H9 (cell line): Measurements from ENCODE around the gene SGIP1. TPM values are rescaled to one million over a fixed set of nuclear protein-coding genes. Genes with fewer than 3 reads are reported as not detected.

Source experiments
- DNase-seq: peaks from one replicate; pipeline ENCODE4 v3.0.0-alpha.2; 2017
- H2AFZ ChIP-seq: one replicate; pipeline ENCODE4 v1.6.1; 2013; ENCODE audit warnings: mild to moderate bottlenecking, low read length, control low read depth, moderate library complexity
- H2AK5ac ChIP-seq: 2 replicates; pipeline ENCODE4 v1.6.1; 2013; ENCODE audit warnings: low read length, control low read depth, mixed read lengths; ENCODE audit not compliant: insufficient read length
- H2BK120ac ChIP-seq: one replicate; pipeline ENCODE4 v1.6.1; 2013; ENCODE audit warnings: low read depth, mild to moderate bottlenecking, low read length, control low read depth, inconsistent platforms; ENCODE audit not compliant: poor library complexity, severe bottlenecking
- H2BK12ac ChIP-seq: 2 replicates; pipeline ENCODE4 v1.6.1; 2013; ENCODE audit warnings: low read length, control low read depth, mixed read lengths, low read depth; ENCODE audit not compliant: insufficient read length
- H2BK15ac ChIP-seq: 2 replicates; pipeline ENCODE4 v1.6.1; 2013; ENCODE audit warnings: low read depth, low read length, control low read depth
- H2BK20ac ChIP-seq: one replicate; pipeline ENCODE4 v1.6.1; 2013; ENCODE audit warnings: low read depth, mild to moderate bottlenecking, low read length, control low read depth, inconsistent platforms; ENCODE audit not compliant: poor library complexity, severe bottlenecking
- H2BK5ac ChIP-seq: 2 replicates; pipeline ENCODE4 v1.6.1; 2013; ENCODE audit warnings: low read length, control low read depth, mixed read lengths; ENCODE audit not compliant: insufficient read length
- H3K14ac ChIP-seq: 2 replicates; pipeline ENCODE4 v1.6.1; 2013; ENCODE audit warnings: low read length, control low read depth; ENCODE audit not compliant: insufficient read depth
- H3K18ac ChIP-seq: 2 replicates; pipeline ENCODE4 v1.6.1; 2013; ENCODE audit warnings: low read depth, mild to moderate bottlenecking, mixed read lengths, low read length, control low read depth; ENCODE audit not compliant: insufficient read length
- H3K23ac ChIP-seq: 2 replicates; pipeline ENCODE4 v1.6.1; 2013; ENCODE audit warnings: low read length, control low read depth, mixed read lengths, low read depth; ENCODE audit not compliant: insufficient read length
- H3K23me2 ChIP-seq: 2 replicates; pipeline ENCODE4 v1.6.1; 2013; ENCODE audit warnings: low read depth, mild to moderate bottlenecking, mixed read lengths, low read length, control low read depth; ENCODE audit not compliant: insufficient read length, poor library complexity, severe bottlenecking
- H3K27ac ChIP-seq: 2 replicates; pipeline ENCODE4 v1.5.1; 2013; ENCODE audit warnings: low read length, control low read depth, mixed read lengths, low read depth; ENCODE audit not compliant: insufficient read length
- H3K27me3 ChIP-seq: 2 replicates; pipeline ENCODE4 v1.6.1; 2013; ENCODE audit warnings: low read length, control low read depth, inconsistent platforms; ENCODE audit not compliant: insufficient read depth
- H3K4ac ChIP-seq: 2 replicates; pipeline ENCODE4 v1.6.1; 2013; ENCODE audit warnings: low read depth, mild to moderate bottlenecking, control low read depth, inconsistent platforms, low read length, moderate library complexity
- H3K4me1 ChIP-seq: 2 replicates; pipeline ENCODE4 v1.6.1; 2013; ENCODE audit warnings: low read length, control low read depth, inconsistent platforms; ENCODE audit not compliant: insufficient read depth
- H3K4me2 ChIP-seq: 2 replicates; pipeline ENCODE4 v1.6.1; 2013; ENCODE audit warnings: low read length, control low read depth, mixed read lengths; ENCODE audit not compliant: insufficient read length, insufficient read depth
- H3K56ac ChIP-seq: 2 replicates; pipeline ENCODE4 v1.6.1; 2013; ENCODE audit warnings: low read depth, mild to moderate bottlenecking, mixed read lengths, low read length, control low read depth; ENCODE audit not compliant: insufficient read length
- H3K79me1 ChIP-seq: 2 replicates; pipeline ENCODE4 v1.6.1; 2013; ENCODE audit warnings: low read depth, mild to moderate bottlenecking, moderate library complexity, low read length, control low read depth, inconsistent platforms; ENCODE audit not compliant: insufficient read depth, poor library complexity, severe bottlenecking
- H3K79me2 ChIP-seq: 2 replicates; pipeline ENCODE4 v1.6.1; 2013; ENCODE audit warnings: low read length, control low read depth, inconsistent platforms; ENCODE audit not compliant: insufficient read depth
- H3K9ac ChIP-seq: 2 replicates; pipeline ENCODE4 v1.6.1; 2013; ENCODE audit warnings: low read length, control low read depth, mixed read lengths; ENCODE audit not compliant: insufficient read length; ENCODE audit errors: extremely low read depth
- H3K9me3 ChIP-seq: one replicate; pipeline ENCODE4 v1.6.1; 2013; ENCODE audit warnings: low read depth, low read length, inconsistent platforms; ENCODE audit not compliant: control insufficient read depth
- H3T11ph ChIP-seq: one replicate; pipeline ENCODE4 v1.6.1; 2013; ENCODE audit warnings: mild to moderate bottlenecking, low read length, control low read depth, inconsistent platforms
- H4K20me1 ChIP-seq: one replicate; pipeline ENCODE4 v1.6.1; 2013; ENCODE audit not compliant: control insufficient read depth, insufficient read length, insufficient read depth
- H4K5ac ChIP-seq: 2 replicates; pipeline ENCODE4 v1.6.1; 2013; ENCODE audit warnings: low read depth, mild to moderate bottlenecking, mixed read lengths, low read length, control low read depth; ENCODE audit not compliant: insufficient read length
- H4K8ac ChIP-seq: replicated peaks from 2 replicates; pipeline ENCODE4 v1.6.1; 2013; ENCODE audit warnings: low read length, control low read depth, mixed read lengths, low read depth; ENCODE audit not compliant: insufficient read length
- H4K91ac ChIP-seq: 2 replicates; pipeline ENCODE4 v1.6.1; 2013; ENCODE audit warnings: low read depth, mild to moderate bottlenecking, moderate library complexity, mixed read lengths, low read length, control low read depth; ENCODE audit not compliant: insufficient read length
- H3K27ac Mint-ChIP-seq, 3 experiments: 2 replicates in 2 of 3; 3 replicates in 1 of 3; pipeline ENCODE4 v1.8.0; 2020 to 2021; ENCODE audit warnings: mixed read lengths in 3 of 3, mild to moderate bottlenecking in 1 of 3, moderate library complexity in 1 of 3
- H3K27me3 Mint-ChIP-seq: 2 replicates; pipeline ENCODE4 v1.8.0; 2021; ENCODE audit warnings: low read depth, mild to moderate bottlenecking, moderate library complexity, mixed read lengths
- H3K36me3 Mint-ChIP-seq, 3 experiments: 2 replicates in 2 of 3; 3 replicates in 1 of 3; pipeline ENCODE4 v1.8.0; 2020 to 2021; ENCODE audit warnings: low read depth in 3 of 3, mixed read lengths in 3 of 3; ENCODE audit not compliant: insufficient read depth in 1 of 3
- H3K4me1 Mint-ChIP-seq, 2 experiments: 2 replicates each; pipeline ENCODE4 v1.8.0; 2020; ENCODE audit warnings: mixed read lengths in 2 of 2
- H3K4me3 Mint-ChIP-seq, 2 experiments: 2 replicates in 1 of 2; 3 replicates in 1 of 2; pipeline ENCODE4 v1.8.0; 2020 to 2021; ENCODE audit warnings: mild to moderate bottlenecking in 2 of 2, mixed read lengths in 2 of 2, moderate library complexity in 1 of 2
- H3K9me3 Mint-ChIP-seq, 2 experiments: 2 replicates in 1 of 2; 3 replicates in 1 of 2; pipeline ENCODE4 v1.8.0; 2020; ENCODE audit warnings: mild to moderate bottlenecking in 2 of 2, mixed read lengths in 2 of 2, moderate library complexity in 1 of 2
- CTCF ChIP-seq: fragments of 200-600 bp; sonication (generic); conservative IDR thresholded peaks from 3 replicates; pipeline ENCODE4 v1.8.0; 2021; ENCODE audit warnings: antibody characterized with exemption, mild to moderate bottlenecking
- WGBS: extraction: QIAGEN DNeasy Blood & Tissue Kit; methylation state at CpG from one replicate; pipeline ENCODE4 v1.1.7; 2013; ENCODE audit warnings: missing lambda C conversion rate, low lambda C conversion rate, mixed read lengths; ENCODE audit not compliant: insufficient read length; ENCODE audit errors: extremely low coverage; 5-methylcytosine and 5-hydroxymethylcytosine counted together
- total RNA-seq: library from RNA; stranded (reverse); gene quantifications from 2 replicates; pipeline ENCODE4 v1.2.1, GENCODE V29; 2021

The SGIP1 gene
- total RNA-seq, 1 experiment from 2014 or later = 1.5 TPM

- H3K27ac ChIP-seq = no peak overlapping the region
- no peaks in the 10 kb centered on the region for H4K20me1 ChIP-seq
- H2BK20ac ChIP-seq = no peak overlapping the region
- H3K4me1 ChIP-seq = no peaks in the 10 kb centered on the region
- no peak overlapping the region; a peak in 1 of 7 replicates for H3K27ac Mint-ChIP-seq
- no peak for DNase-seq
- H3K23ac ChIP-seq = no peak overlapping the region
- no peak for TF ChIP-seq CTCF
- H3K18ac ChIP-seq = no peak overlapping the region
- no peaks in the 10 kb centered on the region; a peak in 1 of 7 replicates for H3K36me3 Mint-ChIP-seq
- H3K4me1 Mint-ChIP-seq = no peaks in the 10 kb centered on the region
- no peak overlapping the region; a peak in 1 of 5 replicates for H3K4me3 Mint-ChIP-seq
- H4K8ac ChIP-seq = no peak overlapping the region
- H2BK120ac ChIP-seq = no peak overlapping the region
- no peak overlapping the region for H2BK5ac ChIP-seq
- H3K79me2 ChIP-seq = no peaks in the 10 kb centered on the region
- no peak overlapping the region for H3K4me2 ChIP-seq
- H3K27me3 ChIP-seq = no peaks in the 10 kb centered on the region
- H3K9me3 ChIP-seq = no peaks in the 10 kb centered on the region
- no peaks in the 10 kb centered on the region for H3K79me1 ChIP-seq
- peaks cover 3 to 8% of the 10 kb centered on the region in 2 experiments; a peak in 3 of 5 replicates for H3K9me3 Mint-ChIP-seq
- no peak overlapping the region for H3K4ac ChIP-seq
- H3K14ac ChIP-seq = no peak overlapping the region
- H4K5ac ChIP-seq = no peak overlapping the region
- H3K27me3 Mint-ChIP-seq = no peaks in the 10 kb centered on the region
- H3K9ac ChIP-seq = no peak overlapping the region
- no peak overlapping the region for H2AFZ ChIP-seq
- no CpG with 5 or more reads among the region's 6 CpGs for WGBS
- no peak overlapping the region for H3K56ac ChIP-seq
- H2BK15ac ChIP-seq = no peak overlapping the region
- H3K23me2 ChIP-seq = no peaks in the 10 kb centered on the region
- H2BK12ac ChIP-seq = no peak overlapping the region
- no peak overlapping the region for H3T11ph ChIP-seq
- H4K91ac ChIP-seq = no peak overlapping the region
- H2AK5ac ChIP-seq = no peak overlapping the region
Measured at GRCh38 chr1:66598670-66599069, 64.7 kb downstream of the SGIP1 start.
